GM12874 (cell line): ENCODE measurements around the gene ZNF653.

Source experiments
- TF ChIP-seq, protein P1 (sequence below): IDR thresholded peaks from 2 replicates; pipeline ENCODE4 v1.5.1; 2011; ENCODE audit warnings: low read depth, mild to moderate bottlenecking, control low read depth, low read length, moderate library complexity; ENCODE audit not compliant: insufficient read depth

Gene ZNF653

DNA sequence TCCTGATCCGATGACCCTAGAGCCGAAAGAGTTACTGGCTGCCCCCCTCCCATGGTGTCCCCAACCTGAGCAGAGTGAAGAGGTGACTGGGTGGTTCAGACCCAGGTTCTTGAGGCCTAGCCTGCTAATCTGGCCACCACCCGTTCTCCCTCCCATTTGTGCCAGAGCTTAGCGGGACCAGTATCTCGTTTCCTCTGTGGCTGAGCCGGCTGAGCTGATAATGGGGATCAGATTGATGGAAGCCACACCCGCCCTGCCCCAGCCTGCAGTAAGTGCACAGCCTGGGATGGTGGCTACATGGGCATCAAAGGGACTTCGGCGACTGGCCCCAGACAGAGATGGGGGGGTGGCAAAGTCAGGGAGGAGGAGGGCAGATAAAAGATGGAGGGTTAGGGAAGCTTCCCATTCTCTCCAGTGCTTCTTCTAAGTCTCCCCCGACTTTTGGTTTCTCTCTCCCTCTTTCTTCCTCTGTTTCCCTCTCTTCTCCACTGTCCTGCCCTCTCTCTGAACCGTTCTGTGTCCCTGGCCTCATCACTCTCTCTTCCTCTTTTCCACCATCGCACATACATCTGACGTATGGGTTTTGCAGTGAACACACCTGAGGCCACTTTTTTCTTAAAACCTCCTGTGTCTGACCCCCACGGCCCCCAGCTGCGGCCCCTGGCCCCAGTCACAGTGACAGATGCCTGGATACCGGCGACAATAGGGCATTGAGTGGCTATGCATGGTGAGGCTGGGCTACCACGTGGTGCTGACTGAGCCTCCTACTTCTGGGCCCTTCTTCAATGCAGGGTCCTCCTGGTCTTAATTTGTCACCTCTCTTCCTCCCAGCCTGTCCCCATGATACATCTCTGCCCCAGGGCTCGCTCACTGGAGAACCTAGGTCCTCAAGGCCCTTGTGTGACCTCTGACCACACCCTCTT is 27.2 kb downstream of the ZNF653 start:
- TF ChIP-seq, protein P1, sequence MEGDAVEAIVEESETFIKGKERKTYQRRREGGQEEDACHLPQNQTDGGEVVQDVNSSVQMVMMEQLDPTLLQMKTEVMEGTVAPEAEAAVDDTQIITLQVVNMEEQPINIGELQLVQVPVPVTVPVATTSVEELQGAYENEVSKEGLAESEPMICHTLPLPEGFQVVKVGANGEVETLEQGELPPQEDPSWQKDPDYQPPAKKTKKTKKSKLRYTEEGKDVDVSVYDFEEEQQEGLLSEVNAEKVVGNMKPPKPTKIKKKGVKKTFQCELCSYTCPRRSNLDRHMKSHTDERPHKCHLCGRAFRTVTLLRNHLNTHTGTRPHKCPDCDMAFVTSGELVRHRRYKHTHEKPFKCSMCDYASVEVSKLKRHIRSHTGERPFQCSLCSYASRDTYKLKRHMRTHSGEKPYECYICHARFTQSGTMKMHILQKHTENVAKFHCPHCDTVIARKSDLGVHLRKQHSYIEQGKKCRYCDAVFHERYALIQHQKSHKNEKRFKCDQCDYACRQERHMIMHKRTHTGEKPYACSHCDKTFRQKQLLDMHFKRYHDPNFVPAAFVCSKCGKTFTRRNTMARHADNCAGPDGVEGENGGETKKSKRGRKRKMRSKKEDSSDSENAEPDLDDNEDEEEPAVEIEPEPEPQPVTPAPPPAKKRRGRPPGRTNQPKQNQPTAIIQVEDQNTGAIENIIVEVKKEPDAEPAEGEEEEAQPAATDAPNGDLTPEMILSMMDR: no peak

DNA sequence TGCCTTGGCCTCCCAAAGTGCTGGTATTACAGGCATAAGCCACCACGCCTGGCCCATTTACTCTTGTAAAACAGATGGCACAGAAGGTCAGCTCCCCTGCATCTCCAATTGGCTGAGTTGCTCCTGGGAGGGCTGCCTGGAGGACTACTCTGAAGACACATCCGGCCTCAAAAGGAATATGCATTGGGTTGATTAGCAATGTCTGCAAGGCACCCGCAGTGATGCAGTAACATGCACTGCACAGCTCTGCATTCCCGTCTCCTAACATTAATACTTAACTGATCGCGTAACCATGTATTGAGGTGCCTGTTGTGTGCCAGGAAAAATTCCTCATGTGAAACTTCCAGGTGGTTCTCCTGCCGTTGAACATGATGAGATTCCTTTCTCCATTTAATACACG is 29.8 kb downstream of the ZNF653 start:
- TF ChIP-seq, protein P1: no peak

- TF ChIP-seq, protein P1: no peak
These were observed 31.9 kb downstream of the ZNF653 start for GRCh38 chr19:11473725-11474124.

DNA sequence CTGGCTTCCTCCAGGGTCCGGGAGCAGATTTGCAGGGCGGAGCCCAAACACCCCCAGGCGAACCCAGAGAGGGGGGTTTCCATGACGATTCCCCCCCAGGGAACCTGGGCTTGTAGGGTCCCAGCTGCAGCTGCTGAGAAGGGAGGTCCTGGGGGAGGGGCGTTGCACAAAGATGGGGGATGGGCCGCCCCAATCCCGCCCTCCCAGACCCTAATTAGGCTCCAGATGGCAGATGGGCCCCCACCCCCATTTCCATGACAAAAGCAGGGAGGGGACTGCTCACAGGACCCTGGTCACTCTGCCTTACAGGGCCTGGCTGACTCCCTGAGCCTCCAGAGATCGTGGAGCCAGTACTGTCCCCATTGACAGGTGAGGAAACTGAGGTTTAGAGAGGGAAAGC is 40.0 kb downstream of the ZNF653 start:
- TF ChIP-seq, protein P1: no peak

GRCh38 chr19:11464333-11465265 is 41.0 kb downstream of the ZNF653 start:
- TF ChIP-seq, protein P1: no peak

DNA sequence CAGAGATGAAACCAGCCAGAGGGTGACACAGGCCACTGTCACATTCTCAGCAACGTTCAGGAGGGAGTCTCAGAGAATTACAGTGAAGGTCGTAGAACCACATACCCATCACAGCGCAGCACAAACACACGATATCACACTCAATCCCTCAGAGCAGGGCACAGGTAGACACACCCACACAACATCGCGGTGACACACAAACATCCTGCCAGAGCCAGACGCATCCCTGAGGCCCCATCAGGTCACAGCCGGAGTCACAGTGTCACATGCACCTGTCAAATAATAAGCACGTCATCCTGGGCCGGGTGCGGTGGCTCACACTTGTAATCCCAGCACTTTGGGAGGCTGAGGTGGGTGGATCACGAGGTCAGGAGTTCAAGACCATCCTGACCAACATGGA is 42.2 kb downstream of the ZNF653 start:
- TF ChIP-seq, protein P1: no peak

DNA sequence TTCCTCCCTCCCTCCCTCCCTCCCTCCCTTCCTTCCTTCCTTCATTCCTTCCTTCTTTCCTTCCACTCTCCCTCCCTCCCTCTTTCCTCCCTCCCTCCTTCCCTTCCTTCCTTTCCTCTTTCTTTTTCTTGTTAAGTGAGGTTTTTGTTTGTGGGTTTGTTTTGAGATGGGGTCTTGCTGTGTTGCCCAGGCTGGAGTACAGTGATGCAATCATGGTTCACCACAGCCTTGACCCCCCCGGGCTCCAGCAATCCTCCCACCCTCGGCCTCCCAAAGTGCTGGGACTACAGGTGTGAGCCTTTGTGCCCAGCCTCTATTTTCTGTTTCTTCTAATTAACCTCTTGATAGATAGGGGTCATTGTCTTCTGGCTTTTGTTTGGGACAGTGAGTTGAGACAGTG is 44.2 kb downstream of the ZNF653 start:
- TF ChIP-seq, protein P1: no peak
